RWPE1 (cell line): ENCODE results near the gene DYNC2H1.

Source experiments
- CTCF ChIA-PET: fragments of 350-600 bp; sonication (Branson Sonifier 250); formaldehyde crosslinking; extraction: SDS; loops from one replicate; lab custom pipeline; 2021; lab: Yijun Ruan, JAX
- POLR2A ChIA-PET: fragments of 400-600 bp; formaldehyde crosslinking; extraction: SDS; loops from one replicate; lab custom pipeline; 2020; ENCODE audit warnings: antibody characterized with exemption; ENCODE audit not compliant: low non-redundant PET; lab: Yijun Ruan, JAX
- DNase-seq: peaks from one replicate; pipeline ENCODE4 v3.0.0; 2012; ENCODE audit warnings: low spot score
- H3K27ac ChIP-seq: fragments of 450-650 bp; 2 replicates; pipeline ENCODE4 v1.5.1; 2017
- TF ChIP-seq, protein P1 (sequence below): fragments of 450-650 bp; conservative IDR thresholded peaks from 2 replicates; pipeline ENCODE4 v1.5.1; 2017; ENCODE audit warnings: low read depth, mild to moderate bottlenecking

Gene DYNC2H1

DNA sequence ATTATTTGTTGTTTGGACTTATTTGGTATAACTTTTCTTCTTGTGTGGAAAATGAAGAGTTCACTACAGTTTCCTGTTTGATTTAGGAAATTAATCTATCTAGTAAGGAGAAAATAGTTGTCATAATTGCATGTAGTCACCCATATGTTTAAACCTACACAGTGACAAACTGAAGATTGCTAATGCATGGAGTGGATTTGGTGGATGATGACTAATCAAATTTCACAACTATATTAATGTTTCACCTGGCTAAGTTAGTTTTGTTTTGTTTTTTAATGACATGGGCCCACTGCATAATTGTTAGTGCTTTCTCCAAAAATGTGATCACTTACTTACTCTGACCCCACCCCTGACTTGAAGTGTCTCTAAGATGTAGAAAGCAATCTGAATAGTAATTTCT lies 170.6 kb downstream of the DYNC2H1 start:
- no peak overlapping the region for H3K27ac ChIP-seq
- POLR2A ChIA-PET: no interaction called here
- TF ChIP-seq, protein P1, sequence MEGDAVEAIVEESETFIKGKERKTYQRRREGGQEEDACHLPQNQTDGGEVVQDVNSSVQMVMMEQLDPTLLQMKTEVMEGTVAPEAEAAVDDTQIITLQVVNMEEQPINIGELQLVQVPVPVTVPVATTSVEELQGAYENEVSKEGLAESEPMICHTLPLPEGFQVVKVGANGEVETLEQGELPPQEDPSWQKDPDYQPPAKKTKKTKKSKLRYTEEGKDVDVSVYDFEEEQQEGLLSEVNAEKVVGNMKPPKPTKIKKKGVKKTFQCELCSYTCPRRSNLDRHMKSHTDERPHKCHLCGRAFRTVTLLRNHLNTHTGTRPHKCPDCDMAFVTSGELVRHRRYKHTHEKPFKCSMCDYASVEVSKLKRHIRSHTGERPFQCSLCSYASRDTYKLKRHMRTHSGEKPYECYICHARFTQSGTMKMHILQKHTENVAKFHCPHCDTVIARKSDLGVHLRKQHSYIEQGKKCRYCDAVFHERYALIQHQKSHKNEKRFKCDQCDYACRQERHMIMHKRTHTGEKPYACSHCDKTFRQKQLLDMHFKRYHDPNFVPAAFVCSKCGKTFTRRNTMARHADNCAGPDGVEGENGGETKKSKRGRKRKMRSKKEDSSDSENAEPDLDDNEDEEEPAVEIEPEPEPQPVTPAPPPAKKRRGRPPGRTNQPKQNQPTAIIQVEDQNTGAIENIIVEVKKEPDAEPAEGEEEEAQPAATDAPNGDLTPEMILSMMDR: no peak
- peak; percentile 20 for DNase-seq
- CTCF ChIA-PET: no interaction called here

DNA sequence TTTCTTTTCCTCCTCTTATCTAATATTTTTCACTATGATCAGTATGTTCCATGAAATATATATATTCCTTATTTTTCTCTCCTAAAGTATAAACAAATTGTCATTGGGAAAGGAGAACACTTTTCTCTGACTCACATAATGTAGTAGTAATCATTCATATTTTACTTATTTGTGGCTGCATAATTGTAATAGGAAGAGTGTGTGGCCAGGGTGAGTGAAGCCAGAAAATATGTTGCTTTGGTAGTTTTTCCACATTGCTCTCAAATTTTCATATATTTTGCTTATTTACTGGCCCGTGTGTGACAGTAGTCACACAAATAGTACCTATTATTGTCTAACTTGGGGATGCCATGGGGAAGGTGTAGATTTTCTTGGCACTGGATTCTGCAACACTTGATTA lies 172.1 kb downstream of the DYNC2H1 start:
- H3K27ac ChIP-seq: no peak overlapping the region
- ChIA-PET POLR2A (no interaction called here), CTCF (no interaction called here)
- TF ChIP-seq, protein P1: no peak
- no peak for DNase-seq

DNA sequence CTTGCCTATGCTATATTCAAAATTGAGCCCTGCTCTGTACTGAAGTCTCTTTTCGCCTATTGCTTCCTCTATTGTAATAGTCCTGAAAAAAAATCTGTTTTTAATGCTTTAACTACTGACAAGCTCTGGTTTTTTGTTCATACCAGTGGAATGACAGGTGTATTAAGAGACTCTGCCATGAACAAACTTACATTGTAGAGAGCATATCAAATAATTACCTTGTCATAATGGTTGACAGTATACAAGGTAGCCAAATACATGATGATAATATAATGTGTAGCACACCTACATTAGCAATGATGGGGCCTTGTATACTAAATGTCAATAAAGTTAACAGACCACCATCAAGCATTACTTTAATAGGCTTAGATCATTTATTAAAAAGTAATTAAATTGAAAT lies 175.0 kb downstream of the DYNC2H1 start:
- POLR2A ChIA-PET: no interaction called here

DNA sequence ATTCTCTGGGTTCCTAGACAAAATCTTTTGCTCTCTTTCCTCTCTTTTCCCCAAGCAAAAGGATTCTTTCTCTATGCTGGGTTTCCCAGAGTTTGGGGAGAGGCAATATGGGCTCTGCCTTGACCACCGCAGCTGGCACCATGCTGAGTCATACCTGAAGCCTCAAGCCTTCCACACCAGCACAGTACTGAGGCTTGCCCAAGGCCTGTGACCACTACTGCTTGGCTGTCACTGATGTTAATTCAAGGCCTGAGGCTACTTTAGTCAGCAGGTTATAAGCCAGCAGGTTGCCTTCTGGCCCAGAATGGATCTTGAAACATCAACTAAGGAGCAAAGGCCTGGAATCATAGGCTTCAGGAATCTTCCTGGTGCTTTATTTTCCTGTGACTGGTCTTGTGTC lies 185.3 kb downstream of the DYNC2H1 start:
- TF ChIP-seq, protein P1: no peak
- no peak overlapping the region for H3K27ac ChIP-seq
- DNase-seq: no peak
- POLR2A ChIA-PET: no interaction called here
- CTCF ChIA-PET: no interaction called here

More for the DNA sequence above, 175.0 kb downstream of the DYNC2H1 start:
- TF ChIP-seq, protein P1: no peak
- no peak overlapping the region for H3K27ac ChIP-seq
- CTCF ChIA-PET: interaction anchor here (0.6 kb wide), 1 partner anchor 164 kb away, joined by 3 read pairs; no protein-coding TSS in a partner anchor
- no peak for DNase-seq

DNA sequence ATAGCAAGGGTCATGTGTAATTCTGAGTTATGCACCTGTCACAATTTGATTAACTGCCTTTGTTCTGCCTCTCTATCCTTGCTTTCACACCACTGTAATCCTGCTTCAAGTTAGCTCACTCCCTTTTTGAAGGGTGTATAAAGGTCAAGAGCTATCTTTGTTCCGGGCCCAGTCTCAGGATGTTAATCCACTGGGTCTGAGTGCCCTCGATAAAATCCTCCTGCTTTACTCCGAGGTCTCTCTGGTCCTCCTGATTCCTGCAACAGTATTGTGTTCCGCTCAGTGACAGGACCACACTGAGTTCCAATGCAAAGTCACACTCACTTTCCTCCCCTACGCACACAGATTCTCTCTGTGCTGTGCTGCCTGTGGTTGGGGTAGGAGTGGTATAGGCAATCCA lies 186.5 kb downstream of the DYNC2H1 start:
- DNase-seq: no peak
- ChIA-PET CTCF (interaction anchor here (0.5 kb wide), 1 partner anchor 891 kb away, joined by 3 read pairs; no protein-coding TSS in a partner anchor), POLR2A (no interaction called here)
- no peak overlapping the region for H3K27ac ChIP-seq
- TF ChIP-seq, protein P1: no peak

DNA sequence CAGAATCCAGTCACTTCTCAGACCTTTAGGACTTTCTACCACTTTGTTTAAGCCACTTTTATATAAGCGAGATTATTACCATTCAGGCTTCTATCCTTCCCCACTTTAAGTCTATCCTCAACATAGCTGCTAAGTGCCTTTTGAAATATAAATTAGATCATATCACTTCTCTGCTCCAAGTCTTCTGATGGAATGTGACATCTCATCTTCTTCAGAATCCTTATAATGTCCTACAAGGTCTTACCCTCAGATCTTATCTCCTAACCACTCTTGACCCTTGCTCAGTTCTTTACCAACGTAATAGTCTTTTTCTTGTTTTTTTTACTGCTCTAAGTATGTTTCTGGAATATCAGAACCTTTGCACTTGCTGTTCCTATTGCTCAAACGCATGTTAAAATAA lies 188.7 kb downstream of the DYNC2H1 start:
- POLR2A ChIA-PET: no interaction called here
- DNase-seq: no peak
- CTCF ChIA-PET: no interaction called here
- TF ChIP-seq, protein P1: no peak
- no peak overlapping the region for H3K27ac ChIP-seq
